ENCODE data around the gene SUN2. TPM values are rescaled to one million over a fixed set of nuclear protein-coding genes. Genes with fewer than 3 reads are reported as not detected.
"Not testable (repeated sequence)": the region's sequence is repeated elsewhere in the genome, so short reads cannot be mapped to it uniquely, and the experiment has no call there.

The SUN2 gene, protein sequence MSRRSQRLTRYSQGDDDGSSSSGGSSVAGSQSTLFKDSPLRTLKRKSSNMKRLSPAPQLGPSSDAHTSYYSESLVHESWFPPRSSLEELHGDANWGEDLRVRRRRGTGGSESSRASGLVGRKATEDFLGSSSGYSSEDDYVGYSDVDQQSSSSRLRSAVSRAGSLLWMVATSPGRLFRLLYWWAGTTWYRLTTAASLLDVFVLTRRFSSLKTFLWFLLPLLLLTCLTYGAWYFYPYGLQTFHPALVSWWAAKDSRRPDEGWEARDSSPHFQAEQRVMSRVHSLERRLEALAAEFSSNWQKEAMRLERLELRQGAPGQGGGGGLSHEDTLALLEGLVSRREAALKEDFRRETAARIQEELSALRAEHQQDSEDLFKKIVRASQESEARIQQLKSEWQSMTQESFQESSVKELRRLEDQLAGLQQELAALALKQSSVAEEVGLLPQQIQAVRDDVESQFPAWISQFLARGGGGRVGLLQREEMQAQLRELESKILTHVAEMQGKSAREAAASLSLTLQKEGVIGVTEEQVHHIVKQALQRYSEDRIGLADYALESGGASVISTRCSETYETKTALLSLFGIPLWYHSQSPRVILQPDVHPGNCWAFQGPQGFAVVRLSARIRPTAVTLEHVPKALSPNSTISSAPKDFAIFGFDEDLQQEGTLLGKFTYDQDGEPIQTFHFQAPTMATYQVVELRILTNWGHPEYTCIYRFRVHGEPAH
- total RNA-seq (2022) (50.7 and 66.3 TPM in 2 replicates), Bru-seq, nascent RNA (percentile 44 among the genes with signal in this experiment), BruChase-seq, experiment 1, labeled RNA remaining after a 6-hour chase (percentile 63 among the genes with signal in this experiment), BruChase-seq, experiment 2, labeled RNA remaining after a 2-hour chase (percentile 56 among the genes with signal in this experiment)
- long read RNA-seq, partial matches to known transcripts: 11 of 38 reads
- long read RNA-seq, other reads (novel, unspliced or antisense): 27 of 38 reads

DNA sequence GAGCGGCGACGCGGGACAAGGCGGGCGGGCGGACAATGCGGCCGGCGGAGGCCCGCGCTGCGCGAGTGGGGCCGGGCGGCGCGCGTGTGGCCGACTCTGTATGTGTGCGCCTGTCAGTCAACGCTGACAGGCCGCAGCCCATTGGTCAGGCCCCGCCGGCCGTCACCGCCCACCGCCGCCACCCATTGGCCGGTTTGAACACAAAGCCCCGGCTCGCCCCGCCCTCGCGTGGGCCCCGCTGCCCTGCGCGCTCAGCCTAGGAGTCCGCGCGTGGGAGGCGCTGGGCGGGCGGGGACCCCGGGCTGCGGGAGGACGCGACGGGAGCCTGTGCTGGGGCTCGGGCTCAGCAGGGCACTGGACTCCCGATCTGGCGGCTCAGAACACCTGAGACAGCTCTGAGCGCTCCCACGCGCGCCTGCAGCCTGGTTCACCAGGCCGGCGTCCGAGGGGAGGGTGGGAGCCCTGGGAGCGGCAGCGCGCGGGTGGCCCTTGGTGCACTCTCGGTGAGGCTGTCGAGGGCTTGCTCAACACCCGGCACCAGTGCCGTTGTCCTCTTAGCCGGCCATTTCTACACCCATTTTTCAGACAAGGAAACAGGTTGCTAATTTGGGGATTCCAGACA is at the start of gene SUN2:
TSS of gene SUN2 (minus strand) at position 88 of the 622 bp plus-strand sequence. CDS start 3,370 bp downstream, outside the sequence.
- Mint-ChIP-seq H3K4me3 (ENCODE audit: low read depth, unreplicated experiment) (peak within 1 kb of the TSS; percentile 76), H3K27ac (ENCODE audit: unreplicated experiment) (peak within 1 kb of the TSS; percentile 46), H3K36me3 (ENCODE audit: insufficient read depth, unreplicated experiment) (peaks cover 44% of the 10 kb centered on the region), H3K9me3 (ENCODE audit: low read depth, unreplicated experiment) (no peaks in the 10 kb centered on the region), H3K4me1 (ENCODE audit: low read depth, unreplicated experiment) (peaks cover 22% of the 10 kb centered on the region), H3K27me3 (ENCODE audit: unreplicated experiment) (no peaks in the 10 kb centered on the region)
- peak; percentile 92 for DNase-seq
- CTCF ChIA-PET: interaction anchor here (0.6 kb wide), 1 partner anchor 8 kb away, joined by 3 read pairs; no protein-coding TSS in a partner anchor
- intact Hi-C loops (cut with micrococcal nuclease; ENCODE audit: unreplicated experiment): no loop called here
- BruUV-seq (replicated peaks): no TSS peak
- TF ChIP-seq, protein P1, sequence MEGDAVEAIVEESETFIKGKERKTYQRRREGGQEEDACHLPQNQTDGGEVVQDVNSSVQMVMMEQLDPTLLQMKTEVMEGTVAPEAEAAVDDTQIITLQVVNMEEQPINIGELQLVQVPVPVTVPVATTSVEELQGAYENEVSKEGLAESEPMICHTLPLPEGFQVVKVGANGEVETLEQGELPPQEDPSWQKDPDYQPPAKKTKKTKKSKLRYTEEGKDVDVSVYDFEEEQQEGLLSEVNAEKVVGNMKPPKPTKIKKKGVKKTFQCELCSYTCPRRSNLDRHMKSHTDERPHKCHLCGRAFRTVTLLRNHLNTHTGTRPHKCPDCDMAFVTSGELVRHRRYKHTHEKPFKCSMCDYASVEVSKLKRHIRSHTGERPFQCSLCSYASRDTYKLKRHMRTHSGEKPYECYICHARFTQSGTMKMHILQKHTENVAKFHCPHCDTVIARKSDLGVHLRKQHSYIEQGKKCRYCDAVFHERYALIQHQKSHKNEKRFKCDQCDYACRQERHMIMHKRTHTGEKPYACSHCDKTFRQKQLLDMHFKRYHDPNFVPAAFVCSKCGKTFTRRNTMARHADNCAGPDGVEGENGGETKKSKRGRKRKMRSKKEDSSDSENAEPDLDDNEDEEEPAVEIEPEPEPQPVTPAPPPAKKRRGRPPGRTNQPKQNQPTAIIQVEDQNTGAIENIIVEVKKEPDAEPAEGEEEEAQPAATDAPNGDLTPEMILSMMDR (IDR thresholded peaks at IDR 0.05; ENCODE audit: unreplicated experiment): no peak

DNA sequence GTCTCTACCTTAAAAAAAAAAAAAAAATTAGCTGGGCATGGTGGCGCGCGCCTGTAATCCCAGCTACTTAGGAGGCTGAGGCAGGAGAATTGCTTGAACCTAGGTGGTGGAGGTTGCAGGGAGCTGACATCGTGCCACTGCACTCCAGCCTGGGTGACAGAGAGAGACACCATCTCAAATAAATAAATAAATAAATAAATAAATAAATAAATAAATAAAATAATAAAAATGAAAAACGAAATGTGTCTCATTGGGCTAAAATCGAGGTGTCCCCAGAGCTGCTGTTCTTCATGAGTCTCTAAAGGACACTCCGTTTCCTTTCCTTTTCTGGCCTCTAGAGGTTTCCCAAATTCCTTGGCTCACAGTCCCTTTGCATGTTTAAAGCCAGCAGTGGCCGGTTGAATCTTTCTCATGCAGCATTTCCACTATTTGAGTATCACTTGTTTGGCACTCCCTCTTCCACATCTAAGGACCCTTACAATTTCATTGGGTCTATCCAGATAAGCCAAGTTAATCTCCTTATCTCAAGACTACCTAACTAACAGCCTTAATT is 49.3 kb upstream of the SUN2 start:
- H3K36me3 Mint-ChIP-seq (ENCODE audit: insufficient read depth, unreplicated experiment); DNase-seq; H3K4me1 Mint-ChIP-seq (ENCODE audit: low read depth, unreplicated experiment); BruUV-seq (replicated peaks); H3K9me3 Mint-ChIP-seq (ENCODE audit: low read depth, unreplicated experiment); CTCF ChIA-PET; H3K4me3 Mint-ChIP-seq (ENCODE audit: low read depth, unreplicated experiment); intact Hi-C loops (cut with micrococcal nuclease; ENCODE audit: unreplicated experiment); H3K27ac Mint-ChIP-seq (ENCODE audit: unreplicated experiment): not testable (repeated sequence)
- peaks cover 43% of the 10 kb centered on the region for H3K27me3 Mint-ChIP-seq (ENCODE audit: unreplicated experiment)

DNA sequence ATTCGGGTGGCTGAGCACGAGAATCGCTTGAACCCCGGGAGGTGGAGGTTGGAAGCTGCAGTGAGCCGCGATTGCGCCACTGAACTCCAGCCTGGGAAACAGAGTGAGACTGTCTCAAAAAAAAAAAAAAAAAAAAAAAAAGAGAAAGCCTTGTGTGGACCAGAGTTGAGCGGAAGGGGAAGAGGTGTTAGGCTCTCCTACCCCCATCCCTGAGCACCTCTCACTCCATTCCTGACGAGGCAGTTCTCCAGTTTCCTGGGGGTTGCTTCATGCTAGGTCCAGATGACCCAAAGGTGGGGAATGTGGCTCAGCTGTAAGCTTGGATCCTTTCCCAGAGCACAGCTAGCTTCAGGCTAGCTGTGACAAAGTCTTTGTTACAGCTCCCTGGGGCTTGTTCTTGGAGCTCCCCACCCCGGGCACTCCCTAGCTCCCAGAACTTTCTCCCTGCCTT is 46.9 kb upstream of the SUN2 start:
- peaks cover 9% of the 10 kb centered on the region for H3K4me1 Mint-ChIP-seq (ENCODE audit: low read depth, unreplicated experiment)
- CTCF ChIA-PET: interaction anchor here (0.7 to 1.5 kb wide), 2 partner anchors 34 to 67 kb away, joined by 8 read pairs; no protein-coding TSS in a partner anchor
- H3K27me3 Mint-ChIP-seq (ENCODE audit: unreplicated experiment): peaks cover 49% of the 10 kb centered on the region
- intact Hi-C loops (cut with micrococcal nuclease; ENCODE audit: unreplicated experiment): no loop called here
- TF ChIP-seq, protein P1 (IDR thresholded peaks at IDR 0.05; ENCODE audit: unreplicated experiment): no peak
- H3K36me3 Mint-ChIP-seq (ENCODE audit: insufficient read depth, unreplicated experiment): no peaks in the 10 kb centered on the region
- H3K27ac Mint-ChIP-seq (ENCODE audit: unreplicated experiment): no peak overlapping the region
- no TSS peak for BruUV-seq (replicated peaks)
- H3K9me3 Mint-ChIP-seq (ENCODE audit: low read depth, unreplicated experiment): no peaks in the 10 kb centered on the region
- DNase-seq: peak; percentile 64
- H3K4me3 Mint-ChIP-seq (ENCODE audit: low read depth, unreplicated experiment): no peak overlapping the region

DNA sequence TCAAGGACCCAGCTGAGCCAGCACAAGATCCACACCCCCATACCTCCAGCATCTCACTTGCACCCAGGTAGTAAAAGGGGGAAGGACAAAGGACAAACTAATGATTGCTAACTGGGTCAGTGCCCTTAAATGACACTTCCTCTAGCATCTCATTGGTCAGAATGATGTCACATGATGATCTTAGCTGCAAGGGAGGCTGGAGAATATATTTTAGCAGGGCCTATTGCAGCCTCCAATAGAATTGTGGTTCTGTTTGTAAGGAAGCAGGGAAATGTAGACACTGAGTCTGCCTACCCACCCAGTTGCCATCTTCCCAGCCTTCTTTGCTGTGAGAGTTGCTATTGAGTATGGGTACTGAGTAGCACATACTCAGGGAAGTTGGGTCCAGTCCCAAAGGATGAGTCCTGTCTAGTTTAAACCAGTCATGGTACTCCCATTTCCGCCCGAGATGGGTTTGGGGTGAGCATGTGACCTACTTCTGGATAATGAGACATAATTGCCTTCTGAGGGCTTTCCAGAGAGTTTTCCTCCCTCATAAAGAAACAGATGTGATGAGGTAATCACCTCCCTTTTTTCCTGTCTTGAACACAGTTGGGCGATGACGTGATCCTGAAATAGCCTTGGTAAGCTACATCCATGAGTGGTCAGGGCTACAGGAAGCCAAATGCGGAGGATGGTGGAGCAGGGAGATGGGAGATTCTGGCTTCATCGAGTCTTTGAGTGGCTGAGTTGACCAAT is 43.6 kb upstream of the SUN2 start:
- Mint-ChIP-seq H3K36me3 (ENCODE audit: insufficient read depth, unreplicated experiment) (no peaks in the 10 kb centered on the region), H3K27ac (ENCODE audit: unreplicated experiment) (no peak overlapping the region), H3K9me3 (ENCODE audit: low read depth, unreplicated experiment) (no peaks in the 10 kb centered on the region), H3K4me1 (ENCODE audit: low read depth, unreplicated experiment) (peaks cover 9% of the 10 kb centered on the region), H3K27me3 (ENCODE audit: unreplicated experiment) (peaks cover 75% of the 10 kb centered on the region), H3K4me3 (ENCODE audit: low read depth, unreplicated experiment) (no peak overlapping the region)
- CTCF ChIA-PET: no interaction called here
- intact Hi-C loops (cut with micrococcal nuclease; ENCODE audit: unreplicated experiment): no loop called here
- TF ChIP-seq, protein P1 (IDR thresholded peaks at IDR 0.05; ENCODE audit: unreplicated experiment): no peak
- DNase-seq: no peak
- no TSS peak for BruUV-seq (replicated peaks)

Measured in Calu3 (cell line).